ENCODE measurements around the gene INTS3. TPM values are rescaled to one million over a fixed set of nuclear protein-coding genes. Genes with fewer than 3 reads are reported as not detected.

The INTS3 gene
- total RNA-seq, 2 donors from 2014 or later = 49.5 to 103 TPM

- Mint-ChIP-seq H3K27ac (no peak overlapping the region), H3K4me3 (no peak overlapping the region), H3K27me3 (no peaks in the 10 kb centered on the region), H3K9me3 (no peaks in the 10 kb centered on the region), H3K4me1 (peaks cover 9% of the 10 kb centered on the region), H3K36me3 (ENCODE audit: low read depth) (no peaks in the 10 kb centered on the region)
- no peak for ATAC-seq (replicated peaks)
These were observed 72.0 kb downstream of the INTS3 start for GRCh38 chr1:153799566-153800465.

- H3K4me3 Mint-ChIP-seq = no peak overlapping the region
- no peaks in the 10 kb centered on the region for H3K27me3 Mint-ChIP-seq
- peaks cover 3% of the 10 kb centered on the region for H3K36me3 Mint-ChIP-seq (ENCODE audit: low read depth)
- no peak for ATAC-seq (replicated peaks)
- H3K27ac Mint-ChIP-seq = peak overlapping the region; percentile 59
- peaks cover 14% of the 10 kb centered on the region for H3K4me1 Mint-ChIP-seq
- H3K9me3 Mint-ChIP-seq = no peaks in the 10 kb centered on the region
These were observed 72.7 kb downstream of the INTS3 start for GRCh38 chr1:153800516-153800915.

- Mint-ChIP-seq H3K4me3 (no peak overlapping the region), H3K4me1 (peaks cover 18% of the 10 kb centered on the region), H3K27ac (peak overlapping the region; percentile 80), H3K27me3 (no peaks in the 10 kb centered on the region), H3K36me3 (ENCODE audit: low read depth) (peaks cover 9% of the 10 kb centered on the region), H3K9me3 (no peaks in the 10 kb centered on the region)
- no peak for ATAC-seq (replicated peaks)
These were observed 73.3 kb downstream of the INTS3 start for GRCh38 chr1:153801028-153801625.

- Mint-ChIP-seq H3K4me3 (no peak overlapping the region), H3K9me3 (no peaks in the 10 kb centered on the region), H3K36me3 (ENCODE audit: low read depth) (peaks cover 16% of the 10 kb centered on the region), H3K27ac (peak overlapping the region; percentile 80), H3K4me1 (peaks cover 18% of the 10 kb centered on the region), H3K27me3 (no peaks in the 10 kb centered on the region)
- ATAC-seq (replicated peaks) = no peak
These were observed 74.2 kb downstream of the INTS3 start for GRCh38 chr1:153801786-153802697.

- no peaks in the 10 kb centered on the region for H3K9me3 Mint-ChIP-seq
These were observed 75.7 kb downstream of the INTS3 start for GRCh38 chr1:153803470-153804056.

GRCh38 chr1:153804112-153804511 lies 76.3 kb downstream of the INTS3 start:
- Mint-ChIP-seq H3K36me3 (ENCODE audit: low read depth) (peaks cover 35% of the 10 kb centered on the region), H3K27me3 (no peaks in the 10 kb centered on the region), H3K9me3 (no peaks in the 10 kb centered on the region), H3K27ac (peak overlapping the region; percentile 56), H3K4me3 (peak overlapping the region; percentile 18), H3K4me1 (peaks cover 18% of the 10 kb centered on the region)
- ATAC-seq (replicated peaks) = no peak

More at GRCh38 chr1:153803470-153804056, 75.7 kb downstream of the INTS3 start:
- H3K27me3 Mint-ChIP-seq = no peaks in the 10 kb centered on the region
- no peak for ATAC-seq (replicated peaks)
- H3K4me3 Mint-ChIP-seq = no peak overlapping the region
- peaks cover 18% of the 10 kb centered on the region for H3K4me1 Mint-ChIP-seq
- H3K27ac Mint-ChIP-seq = peak overlapping the region; percentile 56
- peaks cover 29% of the 10 kb centered on the region for H3K36me3 Mint-ChIP-seq (ENCODE audit: low read depth)

GRCh38 chr1:153805042-153805745 lies 77.3 kb downstream of the INTS3 start:
- H3K9me3 Mint-ChIP-seq = no peaks in the 10 kb centered on the region
- H3K36me3 Mint-ChIP-seq (ENCODE audit: low read depth) = peaks cover 46% of the 10 kb centered on the region
- H3K4me3 Mint-ChIP-seq = peak overlapping the region; percentile 54
- peaks cover 18% of the 10 kb centered on the region for H3K4me1 Mint-ChIP-seq
- peak overlapping the region; percentile 62 for H3K27ac Mint-ChIP-seq
- H3K27me3 Mint-ChIP-seq = no peaks in the 10 kb centered on the region
- peak; percentile 98 for ATAC-seq (replicated peaks)

- H3K27me3 Mint-ChIP-seq = no peaks in the 10 kb centered on the region
- H3K27ac Mint-ChIP-seq = peak overlapping the region; percentile 62
- H3K36me3 Mint-ChIP-seq (ENCODE audit: low read depth) = peaks cover 55% of the 10 kb centered on the region
- H3K4me1 Mint-ChIP-seq = peaks cover 18% of the 10 kb centered on the region
- peak; percentile 34 for ATAC-seq (replicated peaks)
- H3K4me3 Mint-ChIP-seq = peak overlapping the region; percentile 54
- no peaks in the 10 kb centered on the region for H3K9me3 Mint-ChIP-seq
These were observed 78.3 kb downstream of the INTS3 start for GRCh38 chr1:153805886-153806719.

- Mint-ChIP-seq H3K4me1 (no peaks in the 10 kb centered on the region), H3K4me3 (no peak overlapping the region), H3K36me3 (ENCODE audit: low read depth) (peaks cover 98% of the 10 kb centered on the region), H3K27ac (no peak overlapping the region), H3K9me3 (no peaks in the 10 kb centered on the region), H3K27me3 (no peaks in the 10 kb centered on the region)
- no peak for ATAC-seq (replicated peaks)
These were observed 88.5 kb downstream of the INTS3 start for GRCh38 chr1:153816283-153816889.

GRCh38 chr1:153818876-153819275 lies 91.0 kb downstream of the INTS3 start:
- no peaks in the 10 kb centered on the region for H3K4me1 Mint-ChIP-seq
- no peak for ATAC-seq (replicated peaks)
- H3K27ac Mint-ChIP-seq = peak overlapping the region; percentile 53
- no peak overlapping the region for H3K4me3 Mint-ChIP-seq
- H3K27me3 Mint-ChIP-seq = no peaks in the 10 kb centered on the region
- H3K9me3 Mint-ChIP-seq = no peaks in the 10 kb centered on the region
- peaks cover 82% of the 10 kb centered on the region for H3K36me3 Mint-ChIP-seq (ENCODE audit: low read depth)

Data from activated T-helper 17 cell treated with anti-CD3 and anti-CD28 coated beads, Interleukin-2, amount 50 U/mL, for 72 hours (primary cell).